SK-N-MC (cell line): ENCODE data around the gene FBXL3.

Experiments used
- EZH2 ChIP-seq: fragments of 200-600 bp; sonication (generic); IDR thresholded peaks from one replicate; pipeline ENCODE4 v1.6.1; 2017; ENCODE audit warnings: antibody characterized with exemption
- FOXP2 ChIP-seq: optimal IDR thresholded peaks from 2 replicates; pipeline ENCODE3; 2011; ENCODE audit warnings: mild to moderate bottlenecking, moderate library complexity; ENCODE audit not compliant: insufficient read depth; ENCODE audit errors: extremely low read length, control extremely low read depth
- POLR2AphosphoS5 ChIP-seq: IDR thresholded peaks from 2 replicates; pipeline ENCODE4 v1.6.1; 2012; ENCODE audit warnings: mild to moderate bottlenecking, low read depth, low read length, borderline replicate concordance

DNA sequence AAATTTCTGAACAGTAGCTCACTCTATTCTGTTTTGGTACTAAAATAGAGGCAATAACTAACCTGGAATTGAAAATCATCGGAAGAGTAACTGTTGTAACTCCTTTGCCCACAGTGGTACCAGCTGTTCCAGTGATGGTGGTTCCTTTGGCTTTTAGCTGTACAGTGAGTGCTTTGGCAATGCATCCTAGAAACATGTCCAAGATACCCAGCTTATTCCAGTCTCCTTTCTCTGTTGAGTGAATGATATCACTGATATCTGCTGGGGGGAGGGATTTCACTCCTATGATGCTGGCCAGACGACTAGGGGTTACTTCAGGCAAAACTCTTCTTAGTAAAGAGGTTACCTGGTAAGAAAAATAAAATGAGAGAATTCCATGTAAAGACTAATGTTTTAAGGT, 40.6 kb upstream of the FBXL3 start:
- TF ChIP-seq EZH2 (no peak), POLR2AphosphoS5 (no peak), FOXP2 (no peak)
